OCI-LY7 (cell line): Measurements from ENCODE around the gene SPPL2A.

Experiments
- EZH2phosphoT487 ChIP-seq: fragments of 200-600 bp; sonication (generic); IDR thresholded peaks from 2 replicates; pipeline ENCODE4 v1.6.1; 2018; ENCODE audit warnings: low read depth, borderline replicate concordance, mild to moderate bottlenecking, mixed run types, antibody characterized with exemption, low read length, moderate library complexity, mixed read lengths
- TF ChIP-seq, protein P1 (sequence below): fragments of 200-600 bp; sonication (generic); conservative IDR thresholded peaks from 2 replicates; pipeline ENCODE4 v1.5.1; 2014; ENCODE audit warnings: mild to moderate bottlenecking, antibody characterized with exemption, low read length, moderate library complexity, mixed read lengths

GRCh38 chr15:50813865-50814264 is 48.4 kb upstream of the SPPL2A start:
- TF ChIP-seq, protein P1, sequence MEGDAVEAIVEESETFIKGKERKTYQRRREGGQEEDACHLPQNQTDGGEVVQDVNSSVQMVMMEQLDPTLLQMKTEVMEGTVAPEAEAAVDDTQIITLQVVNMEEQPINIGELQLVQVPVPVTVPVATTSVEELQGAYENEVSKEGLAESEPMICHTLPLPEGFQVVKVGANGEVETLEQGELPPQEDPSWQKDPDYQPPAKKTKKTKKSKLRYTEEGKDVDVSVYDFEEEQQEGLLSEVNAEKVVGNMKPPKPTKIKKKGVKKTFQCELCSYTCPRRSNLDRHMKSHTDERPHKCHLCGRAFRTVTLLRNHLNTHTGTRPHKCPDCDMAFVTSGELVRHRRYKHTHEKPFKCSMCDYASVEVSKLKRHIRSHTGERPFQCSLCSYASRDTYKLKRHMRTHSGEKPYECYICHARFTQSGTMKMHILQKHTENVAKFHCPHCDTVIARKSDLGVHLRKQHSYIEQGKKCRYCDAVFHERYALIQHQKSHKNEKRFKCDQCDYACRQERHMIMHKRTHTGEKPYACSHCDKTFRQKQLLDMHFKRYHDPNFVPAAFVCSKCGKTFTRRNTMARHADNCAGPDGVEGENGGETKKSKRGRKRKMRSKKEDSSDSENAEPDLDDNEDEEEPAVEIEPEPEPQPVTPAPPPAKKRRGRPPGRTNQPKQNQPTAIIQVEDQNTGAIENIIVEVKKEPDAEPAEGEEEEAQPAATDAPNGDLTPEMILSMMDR: no peak
- TF ChIP-seq EZH2phosphoT487: no peak
